ENCODE measurements around the gene ACTR1A. TPM values are rescaled to one million over a fixed set of nuclear protein-coding genes. Genes with fewer than 3 reads are reported as not detected.

ACTR1A gene
- total RNA-seq, 1 experiment from 2014 or later, result 271 TPM

- no peaks in the 10 kb centered on the region for H3K4me1 ChIP-seq
- H3K27me3 ChIP-seq, result no peaks in the 10 kb centered on the region
- peaks cover 50% of the 10 kb centered on the region for H3K36me3 ChIP-seq
- H3K4me3 ChIP-seq, result no peak overlapping the region
- no peak for DNase-seq
- H3K9me3 ChIP-seq (replicated peaks), result no peaks in the 10 kb centered on the region
- no peak overlapping the region for H3K27ac ChIP-seq
Observed at GRCh38 chr10:102479651-102480050, 22.9 kb downstream of the ACTR1A start.

- Histone ChIP-seq H3K4me1 (no peaks in the 10 kb centered on the region), H3K27ac (no peak overlapping the region), H3K27me3 (no peaks in the 10 kb centered on the region), H3K36me3 (peaks cover 20% of the 10 kb centered on the region), H3K4me3 (no peak overlapping the region), H3K9me3 (replicated peaks) (no peaks in the 10 kb centered on the region)
- DNase-seq, result no peak
Observed at GRCh38 chr10:102476466-102477141, 25.9 kb downstream of the ACTR1A start.

GRCh38 chr10:102475451-102476040 lies 27.0 kb downstream of the ACTR1A start:
- Histone ChIP-seq H3K9me3 (replicated peaks) (no peaks in the 10 kb centered on the region), H3K4me1 (no peaks in the 10 kb centered on the region), H3K36me3 (peaks cover 9% of the 10 kb centered on the region), H3K27me3 (no peaks in the 10 kb centered on the region), H3K4me3 (no peak overlapping the region), H3K27ac (no peak overlapping the region)
- no peak for DNase-seq

GRCh38 chr10:102473445-102474331 lies 28.8 kb downstream of the ACTR1A start:
- peaks cover 5% of the 10 kb centered on the region; the same call in 1 of the 2 replicates for H3K36me3 ChIP-seq
- no peak overlapping the region for H3K27ac ChIP-seq
- H3K9me3 ChIP-seq (replicated peaks), result no peaks in the 10 kb centered on the region
- H3K4me3 ChIP-seq, result no peak overlapping the region
- no peaks in the 10 kb centered on the region for H3K4me1 ChIP-seq
- H3K27me3 ChIP-seq, result no peaks in the 10 kb centered on the region
- no peak for DNase-seq

GRCh38 chr10:102470579-102471546 lies 31.6 kb downstream of the ACTR1A start:
- no peaks in the 10 kb centered on the region for H3K9me3 ChIP-seq (replicated peaks)
- DNase-seq, result no peak
- H3K4me3 ChIP-seq, result no peak overlapping the region
- H3K4me1 ChIP-seq, result no peaks in the 10 kb centered on the region
- H3K27ac ChIP-seq, result no peak overlapping the region
- H3K36me3 ChIP-seq, result no peaks in the 10 kb centered on the region
- H3K27me3 ChIP-seq, result no peaks in the 10 kb centered on the region

GRCh38 chr10:102468683-102469082 lies 33.8 kb downstream of the ACTR1A start:
- Histone ChIP-seq H3K4me1 (no peaks in the 10 kb centered on the region), H3K4me3 (no peak overlapping the region), H3K9me3 (replicated peaks) (no peaks in the 10 kb centered on the region), H3K27me3 (no peaks in the 10 kb centered on the region), H3K36me3 (no peaks in the 10 kb centered on the region), H3K27ac (no peak overlapping the region)
- DNase-seq, result no peak

- DNase-seq, result no peak
- Histone ChIP-seq H3K4me1 (no peaks in the 10 kb centered on the region; the same call in 1 of the 2 replicates), H3K27ac (no peak overlapping the region)
Observed at GRCh38 chr10:102467971-102468438, 34.5 kb downstream of the ACTR1A start.

GRCh38 chr10:102467318-102467717 lies 35.2 kb downstream of the ACTR1A start:
- Histone ChIP-seq H3K27me3 (no peaks in the 10 kb centered on the region; the same call in 1 of the 2 replicates), H3K4me3 (no peak overlapping the region), H3K9me3 (replicated peaks) (no peaks in the 10 kb centered on the region), H3K27ac (no peak overlapping the region), H3K4me1 (peaks cover 6% of the 10 kb centered on the region), H3K36me3 (no peaks in the 10 kb centered on the region)
- no peak for DNase-seq

More at GRCh38 chr10:102467971-102468438, 34.5 kb downstream of the ACTR1A start:
- Histone ChIP-seq H3K36me3 (no peaks in the 10 kb centered on the region), H3K4me3 (no peak overlapping the region), H3K27me3 (no peaks in the 10 kb centered on the region), H3K9me3 (replicated peaks) (no peaks in the 10 kb centered on the region)

- Histone ChIP-seq H3K27ac (no peak overlapping the region), H3K4me1 (peaks cover 17% of the 10 kb centered on the region), H3K4me3 (no peak overlapping the region), H3K9me3 (replicated peaks) (no peaks in the 10 kb centered on the region), H3K36me3 (no peaks in the 10 kb centered on the region), H3K27me3 (no peaks in the 10 kb centered on the region; the same call in 1 of the 2 replicates)
- DNase-seq, result no peak
Observed at GRCh38 chr10:102465466-102465865, 37.0 kb downstream of the ACTR1A start.

GRCh38 chr10:102463983-102464382 lies 38.5 kb downstream of the ACTR1A start:
- Histone ChIP-seq H3K36me3 (no peaks in the 10 kb centered on the region), H3K4me1 (peaks cover 17% of the 10 kb centered on the region), H3K27me3 (no peaks in the 10 kb centered on the region; the same call in 1 of the 2 replicates), H3K4me3 (no peak overlapping the region), H3K9me3 (replicated peaks) (no peaks in the 10 kb centered on the region), H3K27ac (no peak overlapping the region)
- DNase-seq, result no peak

- H3K27ac ChIP-seq, result no peak overlapping the region
- H3K4me1 ChIP-seq, result peaks cover 17% of the 10 kb centered on the region
- no peak overlapping the region for H3K4me3 ChIP-seq
- no peaks in the 10 kb centered on the region for H3K36me3 ChIP-seq
- H3K27me3 ChIP-seq, result no peaks in the 10 kb centered on the region; the same call in 1 of the 2 replicates
- H3K9me3 ChIP-seq (replicated peaks), result no peaks in the 10 kb centered on the region
- DNase-seq, result peak; percentile 48 to 67
Observed at GRCh38 chr10:102462512-102463054, 39.9 kb downstream of the ACTR1A start.

- H3K27me3 ChIP-seq, result no peaks in the 10 kb centered on the region; the same call in 1 of the 2 replicates
- H3K36me3 ChIP-seq, result no peaks in the 10 kb centered on the region
- no peaks in the 10 kb centered on the region for H3K9me3 ChIP-seq (replicated peaks)
- DNase-seq, result peak; percentile 97 to 98
- peak overlapping the region; percentile 57 for H3K4me3 ChIP-seq
- H3K27ac ChIP-seq, result peak overlapping the region; percentile 40
- peaks cover 17% of the 10 kb centered on the region for H3K4me1 ChIP-seq
Observed at GRCh38 chr10:102461187-102462054, 41.1 kb downstream of the ACTR1A start.

- H3K4me1 ChIP-seq, result peaks cover 17% of the 10 kb centered on the region
- H3K36me3 ChIP-seq, result no peaks in the 10 kb centered on the region
- no peak for DNase-seq
- H3K27me3 ChIP-seq, result no peaks in the 10 kb centered on the region; the same call in 1 of the 2 replicates
- H3K27ac ChIP-seq, result peak overlapping the region; percentile 40
- H3K9me3 ChIP-seq (replicated peaks), result no peaks in the 10 kb centered on the region
- peak overlapping the region; percentile 57 for H3K4me3 ChIP-seq
Observed at GRCh38 chr10:102460836-102461186, 41.7 kb downstream of the ACTR1A start.

Data from SJCRH30 (cell line).